T1000 (cell line): ENCODE measurements around the gene RAB1B.

Source experiments
- DNase-seq: peaks from one replicate; lab custom pipeline; 2025; ENCODE audit warnings: mixed read lengths; lab: John Stamatoyannopoulos, UW

RAB1B gene

GRCh38 chr11:66268244-66268951 lies at the start of gene RAB1B:
RAB1B (plus strand) TSS chr11:66268639; CDS start chr11:66268680, 41 bp downstream.
- DNase-seq, result peak; percentile 99

DNA sequence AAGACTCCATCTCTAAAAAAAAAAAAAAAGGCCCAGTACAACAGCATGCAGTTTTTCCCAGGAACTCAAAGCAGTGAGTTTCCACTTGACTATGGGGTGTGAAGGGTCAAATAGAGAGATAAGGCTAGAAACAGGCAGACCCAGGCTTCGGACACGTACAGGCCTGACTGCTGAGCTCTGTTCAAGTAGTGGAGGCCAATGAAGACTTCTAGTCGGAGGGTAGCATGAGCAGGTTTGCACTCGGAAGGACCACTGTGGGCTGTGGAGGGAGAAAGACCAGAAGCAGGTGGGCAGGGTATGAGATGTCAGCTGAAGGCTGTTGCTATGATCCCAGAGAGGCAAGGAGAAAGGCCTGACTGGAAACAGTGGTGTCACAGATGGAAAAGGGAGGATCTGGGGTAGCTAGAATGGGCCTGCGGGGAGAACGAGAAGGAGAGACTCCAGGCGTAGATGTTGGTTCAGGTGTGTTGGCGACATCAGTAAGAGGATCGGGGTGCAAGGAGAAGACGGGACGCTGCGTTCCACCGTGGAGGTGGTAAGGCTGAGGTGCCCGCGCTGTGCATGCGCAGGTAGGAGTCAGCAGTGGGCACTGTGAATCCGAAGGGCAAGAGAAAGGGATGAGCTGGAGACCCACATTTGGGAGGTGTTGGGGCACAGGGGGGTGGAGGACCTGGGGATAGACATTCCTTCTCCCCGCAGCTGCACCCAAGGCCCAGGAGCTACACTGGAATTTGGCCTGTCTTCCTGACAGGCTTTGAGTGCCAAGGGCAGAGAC lies 49.4 kb upstream of the RAB1B start:
- DNase-seq, result no peak

DNA sequence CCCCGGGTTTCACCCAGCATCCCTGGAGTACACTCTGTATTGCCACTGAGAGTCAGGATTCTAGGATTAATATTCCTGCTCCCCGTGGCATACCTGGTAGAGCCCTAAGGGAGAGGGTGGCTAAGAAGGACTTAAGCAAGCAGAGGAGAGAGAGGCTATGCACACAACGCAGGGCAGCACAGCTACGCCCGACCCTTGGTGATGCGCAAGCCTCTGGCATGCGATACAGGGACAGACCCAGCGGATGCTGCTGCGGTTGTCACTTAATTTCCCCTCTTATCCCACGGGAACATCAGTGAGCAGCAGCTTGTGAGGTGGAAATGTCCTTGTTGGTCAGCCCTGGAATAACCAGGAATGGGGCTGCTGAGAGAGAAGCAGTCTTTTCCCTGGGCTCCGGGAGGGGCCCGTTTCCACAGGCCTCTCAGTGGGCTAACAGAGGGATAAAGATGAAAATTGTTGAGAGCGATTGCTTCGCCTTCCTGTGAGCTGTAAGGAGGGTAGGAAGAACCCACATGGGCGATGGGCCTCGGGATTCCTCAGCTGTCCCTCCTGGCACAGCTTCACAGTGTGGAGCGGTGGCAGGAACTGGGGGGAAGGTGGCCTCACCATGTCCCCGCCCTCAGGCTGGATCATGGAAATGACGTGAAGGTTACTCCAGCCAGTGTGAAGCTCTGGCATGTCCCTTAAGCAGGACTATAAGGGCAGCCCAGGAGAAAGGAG lies 48.4 kb upstream of the RAB1B start:
- DNase-seq, result no peak

- DNase-seq, result no peak
Measured at GRCh38 chr11:66220566-66220935, 47.9 kb upstream of the RAB1B start.

DNA sequence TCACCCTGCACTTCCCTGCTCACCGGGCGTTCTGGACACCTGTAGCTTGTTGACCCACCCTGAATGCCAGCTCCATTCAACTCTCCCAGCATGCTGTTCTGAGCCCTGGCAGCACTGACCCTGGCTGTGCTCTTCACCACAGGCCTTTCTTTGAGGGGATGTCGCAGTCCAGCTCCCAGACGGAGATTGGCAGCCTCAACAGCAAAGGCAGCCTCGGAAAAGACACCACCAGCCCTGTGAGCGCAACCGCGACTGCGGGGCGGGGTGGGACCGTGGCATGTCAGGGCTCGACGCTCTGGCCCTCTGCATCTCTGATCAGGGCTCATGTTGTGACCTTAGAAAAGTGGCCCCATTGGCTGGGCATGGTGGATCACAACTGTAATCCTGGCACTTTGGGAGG lies 47.4 kb upstream of the RAB1B start:
- DNase-seq, result no peak

DNA sequence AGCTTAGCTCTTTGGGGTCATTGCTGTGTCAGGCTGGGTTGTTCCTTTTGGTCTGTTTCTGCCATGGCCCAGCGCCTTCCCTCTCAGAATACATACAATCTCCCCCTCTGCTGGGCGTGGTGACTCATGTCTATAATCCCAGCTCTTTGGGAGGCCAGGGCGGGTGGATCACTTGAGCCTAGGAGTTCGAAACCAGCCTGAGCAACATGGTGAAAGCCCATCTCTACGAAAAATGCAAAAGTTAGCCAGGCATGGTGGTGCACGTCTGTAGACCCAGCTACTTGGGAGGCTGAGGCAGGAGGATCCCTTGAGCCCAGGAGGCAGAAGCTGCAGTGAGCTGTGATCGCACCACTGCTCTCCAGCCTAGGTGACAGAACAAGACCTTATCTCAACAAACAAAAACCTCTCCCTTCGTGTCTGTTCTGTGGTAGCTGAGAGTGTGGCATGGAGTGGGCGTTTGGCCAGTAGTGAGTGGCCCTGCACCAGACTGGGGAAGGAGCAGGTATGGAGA lies 46.7 kb upstream of the RAB1B start:
- no peak for DNase-seq

DNA sequence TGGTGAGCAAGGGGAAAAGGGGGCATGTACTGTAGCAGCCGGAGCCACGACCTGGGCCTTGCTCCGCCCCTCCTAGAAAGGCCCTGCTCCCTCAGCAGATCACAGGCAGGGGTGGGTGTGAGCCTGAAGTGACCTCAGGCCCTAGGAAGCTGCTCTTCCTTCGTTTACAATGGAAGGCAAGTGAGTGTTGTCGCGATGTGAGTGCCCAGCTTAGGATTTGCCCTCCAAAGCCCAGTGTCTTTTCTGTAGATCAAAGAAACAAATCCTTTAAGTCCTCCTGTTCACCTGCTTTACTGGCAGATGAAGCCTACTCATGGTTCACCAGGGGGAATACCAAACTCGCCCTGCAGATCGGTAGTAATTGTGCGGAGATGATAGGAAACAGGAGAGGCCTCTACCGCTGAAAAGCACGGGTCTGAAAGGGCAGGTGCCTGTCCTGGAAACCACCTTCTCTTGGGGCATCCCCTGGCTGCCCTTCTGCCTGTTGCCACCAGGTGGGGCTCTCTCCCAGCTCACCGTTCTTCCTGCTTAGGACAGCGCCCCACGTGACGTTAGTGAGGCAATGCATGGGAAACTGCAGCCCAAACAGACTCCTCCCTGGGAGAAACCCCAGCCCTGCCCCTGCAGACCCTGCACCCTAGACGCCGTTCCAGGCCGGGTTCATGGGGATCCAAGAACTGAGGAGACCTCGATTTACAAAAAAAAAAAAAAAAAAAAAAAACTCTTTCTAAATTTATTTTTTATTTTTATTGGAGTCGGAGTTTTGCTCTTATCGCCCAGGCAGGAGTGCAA lies 45.9 kb upstream of the RAB1B start:
- peak; percentile 83 for DNase-seq

DNA sequence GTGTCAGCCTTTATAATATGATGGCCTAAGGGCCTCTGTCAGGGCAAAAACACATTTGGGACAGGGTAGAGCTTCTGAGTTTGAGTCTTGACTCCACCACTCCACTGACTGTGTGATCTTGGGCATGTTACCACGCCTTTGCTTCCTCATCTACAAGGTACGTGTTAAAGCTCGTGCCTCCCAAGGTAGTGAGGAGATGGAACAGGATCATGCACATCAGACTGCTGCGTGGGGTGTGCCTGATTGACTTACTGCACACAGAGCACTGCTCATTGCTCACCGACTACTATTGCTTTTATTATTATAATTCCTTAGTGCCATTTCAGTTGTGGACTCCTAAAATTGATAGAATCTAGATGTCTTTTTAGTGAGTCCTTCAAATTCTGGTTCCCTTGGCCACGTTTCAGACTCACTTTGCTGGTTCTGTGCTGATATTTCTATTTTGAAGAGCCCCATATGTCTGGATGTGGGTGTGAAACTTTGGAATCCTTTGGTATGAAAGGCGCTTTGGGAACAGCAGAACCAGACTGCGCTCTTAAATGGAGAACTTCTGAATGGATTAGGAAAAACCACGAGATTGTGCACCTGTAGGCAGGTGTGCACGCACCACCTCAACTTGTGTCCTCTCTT lies 44.1 kb upstream of the RAB1B start:
- no peak for DNase-seq

- DNase-seq, result no peak
Measured at GRCh38 chr11:66225066-66225465, 43.4 kb upstream of the RAB1B start.

DNA sequence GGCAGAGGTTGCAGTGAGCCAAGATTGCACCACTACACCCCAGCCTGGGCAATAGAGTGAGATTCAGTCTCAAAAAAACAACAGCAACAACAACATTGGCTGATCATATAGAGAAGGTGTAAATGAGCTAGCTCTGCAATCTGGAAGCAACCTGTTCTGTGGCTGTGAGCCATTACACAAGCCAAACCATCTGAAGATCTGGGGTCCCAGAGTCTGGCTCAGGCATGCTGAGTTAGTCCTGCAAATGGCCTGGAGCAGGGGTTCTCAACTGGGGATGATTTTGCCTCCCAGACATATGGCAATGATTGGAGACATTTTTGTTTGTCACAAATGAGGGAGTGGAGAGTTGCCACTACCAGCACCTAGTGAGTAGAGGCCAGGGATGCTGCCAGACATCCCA lies 42.3 kb upstream of the RAB1B start:
- DNase-seq, result no peak

GRCh38 chr11:66227700-66228099 lies 40.7 kb upstream of the RAB1B start:
- no peak for DNase-seq

GRCh38 chr11:66228521-66228920 lies 39.9 kb upstream of the RAB1B start:
- DNase-seq, result no peak

GRCh38 chr11:66230156-66230555 lies 38.3 kb upstream of the RAB1B start:
- DNase-seq, result no peak

GRCh38 chr11:66230978-66231377 lies 37.5 kb upstream of the RAB1B start:
- DNase-seq, result no peak

DNA sequence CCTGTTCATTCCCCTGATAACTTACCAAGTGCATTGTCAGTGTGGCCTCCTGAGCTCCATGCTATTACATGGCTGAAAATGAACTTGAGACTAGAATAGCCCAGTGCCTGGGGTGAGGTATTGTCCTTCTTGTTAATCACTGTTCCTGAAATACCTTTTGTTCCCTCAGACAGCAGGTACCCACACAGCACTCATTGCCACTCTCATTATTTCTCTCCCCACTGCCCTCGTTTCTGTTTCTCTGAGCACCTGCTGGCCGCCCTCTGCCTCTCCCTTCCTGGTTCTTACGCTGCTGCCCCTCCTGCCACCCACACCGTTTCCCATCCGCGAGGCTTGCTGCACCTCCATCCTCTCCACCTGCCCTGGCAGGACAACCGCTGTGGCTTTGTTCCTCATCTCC lies 36.9 kb upstream of the RAB1B start:
- DNase-seq, result no peak

- no peak for DNase-seq
Measured at GRCh38 chr11:66232769-66233168, 35.7 kb upstream of the RAB1B start.

- no peak for DNase-seq
Measured at GRCh38 chr11:66233301-66233700, 35.1 kb upstream of the RAB1B start.

DNA sequence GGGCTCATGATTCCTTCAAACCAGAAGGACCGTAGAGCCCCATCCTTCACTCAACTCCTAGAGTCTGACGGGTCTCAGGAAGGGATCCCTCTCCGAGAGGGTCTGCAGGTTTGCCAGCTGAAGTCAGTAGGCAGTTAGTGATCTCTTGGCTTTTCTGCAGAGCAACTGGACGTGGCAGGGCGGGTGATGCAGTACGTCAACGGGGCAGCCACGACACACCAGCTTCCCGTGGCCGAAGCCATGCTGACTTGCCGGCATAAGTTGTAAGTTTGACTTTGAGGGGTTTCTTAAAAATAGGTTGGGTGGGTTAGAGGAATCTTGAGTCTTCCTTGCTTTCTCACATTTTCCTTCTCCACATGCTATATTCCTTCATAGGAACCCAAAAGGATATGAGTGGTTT lies 33.3 kb upstream of the RAB1B start:
- no peak for DNase-seq

DNA sequence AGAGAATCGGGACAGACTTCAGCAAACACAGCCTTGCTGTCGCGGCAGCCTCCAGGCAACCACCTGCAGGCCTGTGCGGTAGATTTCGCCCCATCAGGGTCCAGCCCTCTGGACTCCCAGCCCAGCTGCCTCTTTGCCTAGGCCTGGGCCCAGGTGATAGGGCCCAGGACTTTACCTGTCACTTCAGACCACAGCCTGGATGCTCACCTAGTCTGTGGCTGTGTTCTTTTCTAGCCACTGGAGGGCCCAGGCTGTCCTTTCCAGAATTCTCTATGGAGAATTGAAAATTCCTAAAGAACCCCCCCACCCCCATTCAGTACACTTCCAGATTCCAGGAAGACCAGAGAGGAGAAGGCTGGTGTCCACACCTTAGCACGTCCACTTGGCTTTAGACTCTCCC lies 30.6 kb upstream of the RAB1B start:
- no peak for DNase-seq

GRCh38 chr11:66238786-66239413 lies 29.5 kb upstream of the RAB1B start:
- DNase-seq, result no peak

DNA sequence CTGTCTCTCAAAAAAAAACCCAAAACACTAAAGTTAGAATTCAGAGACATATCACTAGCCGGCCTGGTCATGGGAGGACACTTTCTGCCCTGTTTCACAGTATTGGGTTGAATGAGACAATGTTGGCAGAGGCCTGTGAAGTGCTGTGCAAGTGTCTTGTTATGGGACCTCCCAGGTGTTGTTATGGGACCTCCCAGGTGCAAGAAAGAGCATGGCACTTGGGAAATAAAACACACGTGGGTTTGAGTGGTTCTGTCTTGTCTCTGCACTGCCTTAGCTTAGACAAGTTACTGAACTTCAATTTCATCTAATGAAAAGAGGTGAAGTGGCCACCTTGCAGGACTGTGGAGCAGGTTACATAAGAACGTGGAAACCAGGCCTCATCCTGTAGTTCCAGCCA lies 28.9 kb upstream of the RAB1B start:
- DNase-seq, result no peak
